ENCODE data around the gene RFX8.
"Not testable (repeated sequence)": the region's sequence is repeated elsewhere in the genome, so short reads cannot be mapped to it uniquely, and the experiment has no call there.

- TF ChIP-seq CTCF (conservative IDR thresholded peaks at IDR 0.05; ENCODE audit: low read length); EZH2phosphoT487 (IDR thresholded peaks at IDR 0.05; ENCODE audit: borderline replicate concordance): not testable (repeated sequence)
Measured at GRCh38 chr2:101352631-101353030, 122.3 kb downstream of the RFX8 start.
